HepG2 (cell line): Measurements from ENCODE around the gene MRPL51. TPM values are rescaled to one million over a fixed set of nuclear protein-coding genes. Genes with fewer than 3 reads are reported as not detected.
A peak's percentile ranks its signal among the peaks of the same experiment; 100 is the strongest.

Experiments
- ATAC-seq: fragments of 200-7000 bp; cut with Tn5 transposase; 3 replicates; pipeline ENCODE4 v1.9.1; 2020; ENCODE audit warnings: mild to moderate bottlenecking, moderate library complexity
- BruUV-seq: library from RNA; stranded (reverse); fragments of 400-500 nt; replicated peaks from 2 replicates; lab custom pipeline; 2021; lab: Mats Ljungman, UMichigan
- CTCF ChIA-PET: fragments of 300-600 bp; formaldehyde crosslinking; extraction: SDS; loops from one replicate; lab custom pipeline; 2021; ENCODE audit warnings: low total read pairs, inconsistent platforms, low intra/inter-chr PET ratio; lab: Yijun Ruan, JAX
- POLR2A ChIA-PET: fragments of 350-600 bp; sonication (Branson Sonifier 250); formaldehyde crosslinking; loops from one replicate; lab custom pipeline; 2020; ENCODE audit warnings: antibody characterized with exemption, inconsistent platforms; lab: Yijun Ruan, JAX
- DNase-seq: peaks from one replicate; pipeline ENCODE4 v3.0.0-alpha.2; 2015; ENCODE audit warnings: low spot score
- FAIRE-seq: peaks from 3 replicates; lab custom pipeline; 2011; peaks lifted over from hg19 to GRCh38; lab: Jason Lieb, UNC
- H2AFZ ChIP-seq: one replicate; pipeline ENCODE4 v1.6.1; 2011; ENCODE audit warnings: low read length, inconsistent platforms
- H3K27ac ChIP-seq: fragments of 300-600 bp; 3 replicates; pipeline ENCODE4 v1.8.0; 2011; ENCODE audit warnings: mixed run types, mild to moderate bottlenecking, mixed read lengths, low read length, inconsistent platforms; ENCODE audit not compliant: insufficient read depth; ENCODE audit errors: extremely low read length
- H3K27me3 ChIP-seq, 2 experiments: fragments of 200-600 bp in 1 of 2; 2 replicates in 1 of 2; 3 replicates in 1 of 2; pipeline versions ENCODE4 v1.6.0 to v1.8.0; 2011; ENCODE audit warnings: low read length in 2 of 2, mild to moderate bottlenecking in 2 of 2, moderate library complexity in 2 of 2, inconsistent platforms in 1 of 2; ENCODE audit not compliant: insufficient read depth in 2 of 2, control insufficient read depth in 1 of 2
- H3K36me3 ChIP-seq, 2 experiments: fragments of 200-600 bp in 1 of 2; replicated peaks in 1 of 2; 2 replicates in 1 of 2; 3 replicates in 1 of 2; pipeline versions ENCODE4 v1.5.1 to v1.8.0; 2011; ENCODE audit warnings: low read length in 2 of 2, inconsistent platforms in 1 of 2; ENCODE audit not compliant: insufficient read depth in 2 of 2, control insufficient read depth in 1 of 2
- H3K4me1 ChIP-seq: 2 replicates; pipeline ENCODE4 v1.5.1; 2012; ENCODE audit warnings: low read length, inconsistent platforms; ENCODE audit not compliant: insufficient read depth
- H3K4me2 ChIP-seq: 2 replicates; pipeline ENCODE4 v1.6.0; 2011; ENCODE audit warnings: low read depth, low read length, inconsistent platforms
- H3K4me3 ChIP-seq, 3 experiments: fragments of 200-600 bp in 1 of 3; sonication (generic), shearing (Covaris generic) in 1 of 3; replicated peaks in 1 of 3; 2 replicates each; pipeline ENCODE4 v1.5.1; 2011 to 2016; ENCODE audit warnings: low read length in 3 of 3, inconsistent platforms in 2 of 3, low read depth in 2 of 3, mild to moderate bottlenecking in 2 of 3, control low read depth in 1 of 3, mixed read lengths in 1 of 3; ENCODE audit not compliant: insufficient read depth in 1 of 3
- H3K79me2 ChIP-seq: one replicate; pipeline ENCODE4 v1.6.1; 2011; ENCODE audit warnings: low read length, inconsistent platforms; ENCODE audit not compliant: insufficient read depth
- H3K9ac ChIP-seq: 2 replicates; pipeline ENCODE4 v1.6.0; 2011; ENCODE audit warnings: mild to moderate bottlenecking, low read depth, low read length, inconsistent platforms; ENCODE audit not compliant: insufficient read depth
- H3K9me3 ChIP-seq: 2 replicates; pipeline ENCODE4 v1.5.1; 2012; ENCODE audit warnings: mild to moderate bottlenecking, low read length
- H4K20me1 ChIP-seq: 2 replicates; pipeline ENCODE4 v1.6.0; 2011; ENCODE audit warnings: inconsistent platforms, mild to moderate bottlenecking, low read length, moderate library complexity; ENCODE audit not compliant: insufficient read depth
- FIP1L1 ChIP-seq: fragments of 200-400 bp; formaldehyde crosslinking; IDR thresholded peaks from 2 replicates; pipeline ENCODE4 v1.6.1; 2018; ENCODE audit warnings: low read depth, mild to moderate bottlenecking, low read length, moderate library complexity, borderline replicate concordance; ENCODE audit not compliant: insufficient read depth
- NCOA1 ChIP-seq: sonication (generic); formaldehyde crosslinking; IDR thresholded peaks from 2 replicates; pipeline ENCODE4 v1.9.0; 2021; ENCODE audit warnings: missing genetic modification reagents
- SOX6 ChIP-seq, 2 experiments: fragments of 450-650 bp in 1 of 2; sonication (generic) in 1 of 2; formaldehyde crosslinking in 1 of 2; IDR thresholded peaks; 2 replicates each; pipeline versions ENCODE4 v1.4.0 to v1.6.1; 2017 to 2020; ENCODE audit warnings: antibody characterized with exemption in 1 of 2, mild to moderate bottlenecking in 1 of 2, missing genetic modification reagents in 1 of 2
- TSC22D2 ChIP-seq: sonication (generic); formaldehyde crosslinking; IDR thresholded peaks from 2 replicates; pipeline ENCODE4 v1.5.1; 2020; ENCODE audit warnings: missing genetic modification reagents, mild to moderate bottlenecking, borderline replicate concordance
- WGBS: methylation state at CpG from one replicate; pipeline ENCODE4 v1.1.6; 2017; ENCODE audit warnings: low lambda C conversion rate; 5-methylcytosine and 5-hydroxymethylcytosine counted together
- in situ Hi-C: cut with HindIII; loops from 2 replicates; pipeline ENCODE4 v1.10.0; 2017; ENCODE audit warnings: low pct_unique_long_range_greater_than_20kb; ENCODE audit not compliant: extremely low pct_ligation_motif_present
- intact Hi-C: fragments of 100-400 bp; cut with micrococcal nuclease; formaldehyde crosslinking; loops from one replicate; pipeline ENCODE4 v1.10.0; 2022; ENCODE audit not compliant: unreplicated experiment
- polyA plus RNA-seq, 8 experiments: library from polyadenylated mRNA; depleted of rRNA in 3 of 8; stranded (reverse) in 7 of 8; unstranded in 1 of 8; fragments of >200 nt; fragmentation: Illumina TruSeq in 4 of 8; extraction: Trizol in 4 of 8; gene quantifications; 2 replicates each; pipeline versions ENCODE4 v1.2.1 to v1.2.3, GENCODE V29; 2011 to 2016; ENCODE audit warnings: low read depth in 4 of 8, missing spikeins in 1 of 8, mixed read lengths in 1 of 8; ENCODE audit not compliant: insufficient read depth in 1 of 8
- total RNA-seq, 5 experiments: library from RNA; depleted of rRNA; stranded (reverse); fragments of >200 nt; fragmentation: Illumina TruSeq; extraction: Trizol; gene quantifications; 2 replicates each; pipeline ENCODE4 v1.2.3, GENCODE V29; 2016; ENCODE audit warnings: low read depth in 1 of 5
- TF ChIP-seq, protein P1 (sequence below): sonication (generic); formaldehyde crosslinking; IDR thresholded peaks from 2 replicates; pipeline ENCODE4 v1.8.0; 2022; ENCODE audit warnings: mild to moderate bottlenecking, missing genetic modification reagents

Gene MRPL51
- total and polyA plus RNA-seq, 2 of the 13 experiments (the other 11 are each of a cell fraction or from before 2014, with no cell fraction given): 64.8 to 278 TPM

- BruUV-seq: TSS peak; percentile 64
- no peak for DNase-seq
- Histone ChIP-seq H3K9me3 (no peaks in the 10 kb centered on the region), H4K20me1 (no peaks in the 10 kb centered on the region), H3K4me3 (peak overlapping the region; percentile 69 to 76 (median 74)), H2AFZ (no peak overlapping the region), H3K27ac (peak overlapping the region; percentile 56), H3K36me3 (peaks cover 2 to 5% of the 10 kb centered on the region in 2 experiments; a peak in 3 of 5 replicates), H3K79me2 (no peaks in the 10 kb centered on the region), H3K4me2 (peak overlapping the region; percentile 98), H3K4me1 (peaks cover 44% of the 10 kb centered on the region), H3K27me3 (no peaks in the 10 kb centered on the region), H3K9ac (peak overlapping the region; percentile 64)
- in situ Hi-C loops (loop anchor here (25.0 kb wide), 1 partner anchor 407 kb away; no protein-coding TSS in a partner anchor), intact Hi-C loops (loop anchor here (10.0 kb wide), 2 partner anchors 65 to 135 kb away; partner anchors contain the start of gene GAPDH)
- ChIA-PET POLR2A (interaction anchor here (1.0 to 4.2 kb wide), 32 partner anchors 9 to 399 kb away, joined by 3 to 68 read pairs (median 7); partner anchors contain the start of genes GAPDH, LTBR, MRPL51 and NOP2), CTCF (no interaction called here)
- WGBS: 48% methylated on average over 10 of the region's 16 CpGs
- no peak for FAIRE-seq
- TF ChIP-seq, protein P1, sequence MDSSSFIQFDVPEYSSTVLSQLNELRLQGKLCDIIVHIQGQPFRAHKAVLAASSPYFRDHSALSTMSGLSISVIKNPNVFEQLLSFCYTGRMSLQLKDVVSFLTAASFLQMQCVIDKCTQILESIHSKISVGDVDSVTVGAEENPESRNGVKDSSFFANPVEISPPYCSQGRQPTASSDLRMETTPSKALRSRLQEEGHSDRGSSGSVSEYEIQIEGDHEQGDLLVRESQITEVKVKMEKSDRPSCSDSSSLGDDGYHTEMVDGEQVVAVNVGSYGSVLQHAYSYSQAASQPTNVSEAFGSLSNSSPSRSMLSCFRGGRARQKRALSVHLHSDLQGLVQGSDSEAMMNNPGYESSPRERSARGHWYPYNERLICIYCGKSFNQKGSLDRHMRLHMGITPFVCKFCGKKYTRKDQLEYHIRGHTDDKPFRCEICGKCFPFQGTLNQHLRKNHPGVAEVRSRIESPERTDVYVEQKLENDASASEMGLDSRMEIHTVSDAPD (CRISPR knock-in tag): 0 out of 2 replicates have a peak, but pooled peaks have one; percentile 0
- TF ChIP-seq FIP1L1 (no peak), SOX6 (IDR thresholded peaks at IDR 0.05) (no peak), SOX6 (CRISPR knock-in tag; IDR thresholded peaks at IDR 0.05) (no peak), TSC22D2 (0 out of 2 replicates have a peak, but pooled peaks have one; percentile 8), NCOA1 (CRISPR knock-in tag) (0 out of 2 replicates have a peak, but pooled peaks have one; percentile 4)
- peak; percentile 3 for ATAC-seq
These were observed 23.3 kb downstream of the MRPL51 start for GRCh38 chr12:6469609-6470374.
